Stomach (tissue), 4 donors: ENCODE results near the gene NDUFAF3.

Source experiments
- CTCF ChIP-seq, 7 experiments: fragments of 450-650 bp in 4 of 7; fragments of 200-600 bp in 3 of 7; sonication (generic) in 3 of 7; IDR thresholded peaks; one replicate each; pipeline ENCODE4 v1.5.1; 2016 to 2019; ENCODE audit warnings: antibody characterized with exemption in 7 of 7, control low read depth in 2 of 7, mild to moderate bottlenecking in 1 of 7
- POLR2A ChIP-seq, 4 donors: fragments of 450-650 bp; IDR thresholded peaks; one replicate each; pipeline ENCODE4 v1.6.1; 2016; ENCODE audit warnings: antibody characterized with exemption in 4 of 4, control low read depth in 2 of 4, mild to moderate bottlenecking in 1 of 4, moderate library complexity in 1 of 4
- POLR2AphosphoS5 ChIP-seq, 3 donors: sonication (generic); formaldehyde crosslinking; IDR thresholded peaks; one replicate each; pipeline ENCODE4 v1.6.1; 2016; ENCODE audit warnings: antibody characterized with exemption in 3 of 3

GRCh38 chr3:49005303-49005680, 16.6 kb upstream of the NDUFAF3 start:
- TF ChIP-seq CTCF (IDR thresholded peaks at IDR 0.05) (no peak), POLR2A (IDR thresholded peaks at IDR 0.05) (no peak), POLR2AphosphoS5 (IDR thresholded peaks at IDR 0.05) (no peak)
